KG1 (cell line): ENCODE data around the gene PYDC2.

Source experiments
- DNase-seq: peaks from one replicate; lab custom pipeline; 2025; lab: John Stamatoyannopoulos, UW

PYDC2 gene

DNA sequence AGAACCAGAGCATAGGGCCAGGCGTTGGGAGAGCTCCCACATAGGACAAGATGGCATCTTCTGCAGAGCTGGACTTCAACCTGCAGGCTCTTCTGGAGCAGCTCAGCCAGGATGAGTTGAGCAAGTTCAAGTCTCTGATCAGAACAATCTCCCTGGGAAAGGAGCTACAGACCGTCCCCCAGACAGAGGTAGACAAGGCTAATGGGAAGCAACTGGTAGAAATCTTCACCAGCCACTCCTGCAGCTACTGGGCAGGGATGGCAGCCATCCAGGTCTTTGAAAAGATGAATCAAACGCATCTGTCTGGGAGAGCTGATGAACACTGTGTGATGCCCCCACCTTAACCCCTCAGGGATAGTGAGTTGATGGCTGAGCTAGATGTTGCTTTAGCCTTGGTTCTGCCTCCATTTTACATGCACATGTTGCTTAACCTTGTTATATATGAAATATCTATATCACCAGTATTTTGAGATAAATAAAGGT lies at the start of gene PYDC2:
Gene PYDC2, plus strand, starts transcription at position 51 of the 483 bp plus-strand sequence. Its CDS starts 0 bp downstream, at position 51.
- DNase-seq: no peak

DNA sequence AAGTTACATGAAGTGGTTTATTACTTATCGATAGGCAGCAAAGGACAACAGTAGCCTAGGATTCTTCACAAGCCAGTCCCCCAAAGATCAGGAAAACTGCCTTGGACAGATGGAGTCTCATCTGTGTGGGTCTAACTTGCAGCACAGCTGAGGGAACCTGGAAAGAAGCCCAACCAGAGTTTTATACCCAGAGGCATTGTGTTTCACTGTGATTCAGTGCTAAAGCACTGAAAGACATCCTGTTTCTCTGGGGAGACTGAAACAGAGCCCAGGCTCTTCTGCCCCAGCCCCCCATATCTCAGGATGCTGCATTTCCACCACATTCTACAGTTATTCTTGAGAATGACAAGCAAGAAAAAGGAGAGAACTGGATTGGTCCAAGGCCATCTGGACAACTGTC lies 48.2 kb upstream of the PYDC2 start:
- DNase-seq: no peak

DNA sequence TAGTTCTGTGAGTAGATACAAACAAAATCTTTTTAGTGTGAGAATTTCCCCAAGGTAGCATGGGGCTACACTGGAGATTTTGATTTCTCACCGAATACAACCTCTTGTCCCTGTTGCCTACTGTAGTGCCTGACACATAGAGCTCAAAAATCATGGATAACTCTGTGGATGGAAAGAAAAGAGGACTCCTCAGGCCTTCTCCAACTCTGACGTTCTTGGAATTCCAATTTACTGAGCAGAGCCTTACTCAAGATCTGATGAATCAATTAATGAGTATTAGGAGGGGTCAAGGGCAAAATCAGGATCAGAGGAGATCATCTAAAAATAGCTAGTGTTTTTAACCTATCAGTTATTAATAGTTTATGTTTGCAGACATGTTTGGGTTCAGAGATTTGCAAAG lies 46.7 kb upstream of the PYDC2 start:
- no peak for DNase-seq

DNA sequence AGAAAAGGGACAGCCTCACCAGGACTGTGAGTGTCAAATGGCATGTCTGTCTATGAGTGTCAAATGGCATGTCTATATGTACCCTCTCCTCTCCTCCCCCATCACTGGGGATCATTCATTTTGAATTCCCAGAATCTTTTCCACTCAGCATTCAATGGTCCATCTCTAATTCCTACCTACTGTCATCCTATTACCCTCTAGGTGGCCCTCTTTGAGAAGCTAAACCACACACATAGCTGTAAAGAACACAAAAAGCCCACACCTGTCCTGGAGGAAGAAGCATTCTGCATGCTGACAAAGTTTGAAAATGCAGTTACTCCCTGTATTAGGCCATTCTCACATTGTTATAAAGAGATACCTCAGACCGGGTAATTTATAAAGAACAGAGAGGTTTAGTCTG lies 46.2 kb upstream of the PYDC2 start:
- no peak for DNase-seq

DNA sequence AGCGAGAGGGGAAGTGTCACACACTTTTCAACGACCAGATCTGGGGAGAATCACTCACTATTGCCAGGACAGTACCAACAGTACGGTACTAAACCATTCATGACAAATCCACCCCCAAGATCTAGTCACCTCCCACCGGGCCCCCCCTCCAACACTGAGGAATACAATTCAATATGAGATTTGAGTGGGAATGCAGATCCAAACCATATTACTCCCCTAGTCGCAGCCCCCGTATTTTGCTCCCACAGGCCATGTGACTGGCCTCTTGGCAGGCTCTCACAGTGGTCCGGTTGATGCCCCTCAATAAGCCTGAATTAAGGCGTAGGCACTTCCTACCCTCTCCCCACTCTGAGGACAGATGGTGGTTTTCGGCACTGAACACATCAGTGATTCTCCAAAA lies 45.4 kb upstream of the PYDC2 start:
- DNase-seq: no peak

DNA sequence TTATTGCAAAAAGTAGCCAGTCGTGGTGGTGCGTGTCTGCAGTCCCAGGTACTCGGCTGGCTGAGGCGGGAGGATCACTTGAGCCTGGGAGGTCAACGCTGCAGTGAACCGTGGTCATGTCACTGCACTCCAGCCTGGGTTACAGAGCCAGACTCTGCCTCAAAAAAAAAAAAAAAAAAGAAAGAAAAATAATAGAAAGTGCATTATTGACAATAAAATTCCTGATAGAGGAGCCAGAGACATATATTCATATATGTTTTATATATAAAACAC lies 43.6 kb upstream of the PYDC2 start:
- no peak for DNase-seq

DNA sequence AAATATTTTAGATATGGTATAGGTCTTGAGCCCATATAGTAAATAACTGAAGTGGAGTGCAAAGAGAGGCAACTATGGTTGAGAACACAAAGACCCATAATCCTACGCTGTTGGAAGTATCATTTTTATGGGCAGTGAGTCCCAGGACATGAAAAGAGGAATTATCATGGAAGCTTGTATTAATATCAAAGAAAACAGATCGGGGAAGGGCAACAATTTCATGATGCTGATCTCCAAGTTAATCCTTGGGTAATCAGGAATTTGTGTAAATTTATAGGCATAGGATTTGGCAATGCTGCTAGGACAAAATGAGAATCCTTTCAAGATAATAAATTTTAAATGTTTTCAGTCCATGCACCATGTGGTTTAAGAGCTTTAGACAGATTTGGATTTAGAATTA lies 40.2 kb upstream of the PYDC2 start:
- DNase-seq: no peak

DNA sequence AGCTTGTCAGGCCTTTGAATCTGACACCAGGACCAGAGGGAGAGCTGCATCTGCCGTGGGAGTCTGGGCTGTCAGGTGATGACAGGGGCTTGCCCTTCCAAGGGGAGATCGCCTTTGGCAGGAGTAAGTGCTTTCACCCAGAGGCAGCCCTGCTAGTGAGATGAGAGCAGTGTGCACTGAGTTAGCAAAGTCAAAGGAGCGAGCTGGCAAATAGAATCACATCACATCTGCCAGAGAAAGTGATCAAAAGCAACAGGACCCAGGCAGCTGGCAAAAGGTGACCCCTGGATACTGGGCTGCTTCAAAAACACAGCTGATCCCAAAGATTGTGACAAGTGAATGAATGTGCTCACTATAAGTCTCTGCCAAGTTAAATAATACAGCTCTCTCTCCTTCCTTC lies 36.1 kb upstream of the PYDC2 start:
- DNase-seq: no peak

DNA sequence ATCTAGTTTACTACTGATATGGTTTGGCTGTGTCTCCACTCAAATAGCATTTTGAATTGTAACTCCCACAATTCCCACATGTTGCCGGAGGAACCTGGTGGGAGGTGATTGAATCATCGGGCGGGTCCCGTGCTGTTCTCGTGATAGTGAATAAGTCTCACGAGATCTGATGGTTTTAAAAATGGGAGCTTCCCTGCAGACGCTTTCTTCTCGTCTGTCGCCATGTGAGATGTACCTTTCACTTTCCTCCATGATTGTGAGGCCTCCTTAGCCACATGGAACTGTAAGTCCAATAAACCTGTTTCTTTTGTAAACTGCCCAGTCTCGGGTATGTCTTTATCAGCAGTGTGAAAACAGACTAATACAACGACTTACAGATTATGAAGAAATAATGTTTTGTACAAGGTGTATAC lies 35.6 kb upstream of the PYDC2 start:
- DNase-seq: no peak

DNA sequence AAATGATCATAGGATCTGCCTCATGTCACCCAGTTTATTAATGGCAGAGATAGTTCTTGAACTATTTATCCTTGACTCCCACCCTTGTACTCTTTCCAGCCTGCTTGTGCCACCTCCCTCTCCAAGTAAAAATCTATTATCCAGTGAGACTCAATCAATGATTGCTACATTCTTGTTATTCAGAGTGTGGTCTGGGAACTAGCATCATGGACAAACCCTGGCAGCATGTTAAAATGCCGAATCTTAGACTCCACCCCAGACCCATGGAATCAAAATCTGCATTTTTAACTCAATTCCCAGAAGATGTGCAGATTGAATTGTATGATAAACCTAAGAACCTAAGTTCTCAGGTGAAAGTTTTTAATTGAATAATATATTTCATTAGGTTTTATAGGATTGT lies 34.7 kb upstream of the PYDC2 start:
- DNase-seq: no peak

DNA sequence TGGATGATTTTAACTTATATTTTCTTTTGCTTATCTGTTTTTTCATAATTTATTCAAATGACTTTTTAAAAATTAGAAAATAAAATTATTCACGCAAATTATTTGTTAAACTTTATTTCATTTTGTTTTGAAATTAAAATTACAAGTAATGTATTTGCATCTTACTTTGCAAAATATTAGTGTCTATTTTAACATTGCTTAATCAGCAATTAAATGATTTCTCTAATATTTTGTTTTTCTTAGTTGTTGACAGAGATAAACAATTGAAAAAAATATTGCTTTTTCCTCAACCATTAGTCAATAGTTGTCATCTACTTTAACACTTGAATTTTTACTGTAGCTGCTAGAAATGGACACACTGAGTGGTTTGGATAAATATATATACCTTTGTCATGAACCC lies 32.8 kb upstream of the PYDC2 start:
- no peak for DNase-seq

DNA sequence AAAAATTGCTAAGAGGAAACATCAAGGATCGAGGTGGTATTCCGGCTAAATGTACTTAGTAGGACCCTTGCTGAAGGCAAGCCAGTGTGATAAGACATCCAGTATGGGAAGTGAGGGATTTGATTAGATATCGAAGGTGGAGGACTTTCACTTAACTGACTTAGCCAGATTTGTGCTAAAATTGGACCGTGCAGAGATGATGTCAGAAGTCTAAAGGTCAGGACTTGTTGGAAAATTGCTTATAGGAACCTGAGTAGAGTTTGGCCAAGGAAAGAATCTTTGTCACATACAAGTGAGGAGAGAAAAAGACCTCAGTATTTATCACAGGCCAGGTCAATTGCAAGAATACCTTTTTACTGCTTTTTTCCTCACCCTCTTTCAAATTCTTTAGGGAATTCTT lies 30.9 kb upstream of the PYDC2 start:
- DNase-seq: no peak

DNA sequence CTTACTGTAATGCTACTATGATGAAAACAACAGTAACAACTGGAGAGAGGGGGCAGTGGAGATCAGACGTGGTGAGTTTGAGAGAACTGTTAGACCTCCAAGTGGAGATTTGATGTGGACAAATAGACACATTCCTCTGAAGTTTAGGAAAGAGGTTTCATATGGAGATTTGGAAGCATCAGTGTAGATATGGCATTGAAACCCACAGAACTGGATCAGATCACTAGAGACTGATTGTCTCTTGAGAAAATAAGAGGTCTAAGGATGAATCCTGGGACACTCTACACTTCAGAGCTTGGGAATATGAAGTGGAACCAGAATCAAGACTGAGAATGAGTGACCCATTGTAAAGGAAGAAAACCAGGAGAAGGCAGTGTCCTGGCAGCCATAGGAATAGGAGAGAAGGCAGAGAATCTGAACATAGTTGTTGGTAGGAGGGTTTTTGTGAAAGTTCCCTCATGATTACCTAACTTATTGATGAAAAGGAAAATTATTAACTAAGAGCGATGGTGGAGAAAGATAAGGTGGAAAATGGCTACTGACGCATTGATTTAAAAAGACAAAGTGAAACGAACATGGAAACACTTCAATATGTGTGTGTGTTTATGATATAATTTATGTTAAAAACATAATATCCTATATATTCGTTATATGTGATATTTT lies 29.7 kb upstream of the PYDC2 start:
- DNase-seq: no peak

DNA sequence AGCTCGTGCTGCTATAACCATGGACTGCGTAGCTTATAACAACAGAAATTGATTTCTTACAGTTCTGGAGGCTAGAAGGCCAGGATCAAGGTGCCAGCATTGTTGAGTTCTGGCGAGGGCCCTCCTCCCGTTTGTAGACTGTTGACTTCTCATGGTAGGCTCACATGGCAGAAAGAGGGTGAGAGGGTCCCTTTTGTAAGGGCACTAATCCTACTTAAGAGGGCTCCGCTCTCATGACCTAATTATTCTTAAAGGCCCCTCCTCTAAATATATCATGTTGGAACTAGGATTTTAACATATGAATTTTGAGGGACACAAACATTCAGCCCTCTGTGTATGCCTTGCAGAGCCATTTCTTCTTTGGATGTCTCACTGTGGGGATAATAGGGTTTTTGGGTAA lies 28.8 kb upstream of the PYDC2 start:
- DNase-seq: no peak

DNA sequence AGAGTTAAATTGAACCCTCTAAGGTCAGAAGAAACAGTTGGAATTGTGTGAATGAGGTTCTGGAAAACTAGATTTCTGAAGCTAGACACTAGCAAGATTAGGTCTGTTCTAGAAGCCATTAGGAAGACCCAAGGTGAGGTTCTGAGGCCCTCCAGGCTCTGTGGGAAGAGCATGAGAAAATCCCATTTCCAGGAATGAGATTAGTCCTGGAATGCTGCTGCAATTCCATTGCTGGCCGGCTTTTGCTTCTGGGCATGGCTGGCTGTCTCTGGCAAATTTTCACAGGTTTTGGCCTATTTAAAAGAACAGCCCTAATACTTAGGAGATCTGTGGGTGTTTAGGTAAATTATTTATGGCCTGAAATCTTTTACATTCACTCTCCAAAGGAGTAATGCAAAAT lies 26.9 kb upstream of the PYDC2 start:
- no peak for DNase-seq

DNA sequence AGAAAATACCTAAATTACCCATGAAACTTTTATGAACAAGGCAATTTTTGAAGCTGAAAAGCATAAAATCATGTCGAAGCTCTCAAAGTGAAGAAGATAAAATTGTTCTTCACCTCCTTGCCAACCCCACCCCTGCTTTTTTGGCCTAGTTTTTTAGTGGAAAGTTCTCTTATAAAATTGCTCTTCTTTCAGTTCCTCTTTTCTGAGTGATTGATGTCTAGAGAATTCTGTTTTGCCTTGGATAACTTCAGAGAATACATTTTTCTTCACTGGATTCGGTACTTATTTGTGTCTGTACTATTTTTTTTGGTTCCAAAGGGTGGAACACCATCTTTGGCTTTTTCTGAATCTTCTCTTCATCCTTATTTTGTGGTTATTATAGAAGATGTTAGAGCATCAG lies 25.0 kb upstream of the PYDC2 start:
- no peak for DNase-seq

DNA sequence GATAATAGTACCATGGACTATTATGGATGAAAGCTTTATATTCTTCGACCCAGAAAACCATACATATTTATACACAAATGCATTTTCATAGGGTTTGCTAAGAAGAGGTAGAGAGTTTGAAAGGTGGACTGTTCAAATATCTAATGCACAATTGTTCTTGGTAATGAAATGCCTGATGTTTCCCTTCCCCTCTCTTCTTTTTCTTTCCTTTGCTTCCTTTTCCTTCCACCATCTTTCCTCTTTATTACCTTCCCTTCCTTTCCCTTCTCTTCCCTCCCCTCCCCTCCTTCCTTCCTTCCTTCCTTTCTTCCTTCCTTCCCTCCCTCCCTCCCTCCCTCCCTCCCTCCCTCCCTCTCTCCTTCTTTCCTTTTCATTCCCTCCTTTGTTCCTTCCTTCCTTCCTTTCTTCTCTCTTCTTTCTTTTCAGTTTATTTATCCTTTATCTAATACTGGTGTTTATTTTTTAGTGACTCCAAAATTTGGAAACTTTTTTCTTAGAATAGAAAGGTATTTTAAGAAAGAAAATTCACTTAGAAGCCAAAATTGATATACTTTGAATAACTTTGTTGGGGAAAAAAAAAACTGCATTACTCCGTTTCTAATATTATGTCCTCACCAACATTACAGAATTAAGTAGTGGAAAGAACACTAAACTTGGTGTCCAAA lies 22.7 kb upstream of the PYDC2 start:
- DNase-seq: no peak

DNA sequence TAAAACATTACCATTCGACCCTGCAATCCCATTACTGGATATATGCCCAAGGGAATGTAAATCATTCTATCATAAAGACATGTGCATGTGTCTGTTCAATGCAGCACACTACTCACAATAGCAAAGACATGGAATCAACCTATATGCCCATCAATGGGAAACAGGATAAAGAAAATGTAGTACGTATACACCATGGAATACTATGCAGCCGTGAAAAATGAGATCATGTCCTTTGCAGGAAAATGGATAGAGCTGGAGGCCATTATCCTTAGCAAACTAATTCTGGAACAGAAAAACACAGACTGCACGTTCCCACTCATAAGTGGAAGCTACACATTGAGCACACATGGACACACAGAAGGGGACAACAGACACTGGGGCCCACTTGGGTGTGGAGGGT lies 20.4 kb upstream of the PYDC2 start:
- no peak for DNase-seq

DNA sequence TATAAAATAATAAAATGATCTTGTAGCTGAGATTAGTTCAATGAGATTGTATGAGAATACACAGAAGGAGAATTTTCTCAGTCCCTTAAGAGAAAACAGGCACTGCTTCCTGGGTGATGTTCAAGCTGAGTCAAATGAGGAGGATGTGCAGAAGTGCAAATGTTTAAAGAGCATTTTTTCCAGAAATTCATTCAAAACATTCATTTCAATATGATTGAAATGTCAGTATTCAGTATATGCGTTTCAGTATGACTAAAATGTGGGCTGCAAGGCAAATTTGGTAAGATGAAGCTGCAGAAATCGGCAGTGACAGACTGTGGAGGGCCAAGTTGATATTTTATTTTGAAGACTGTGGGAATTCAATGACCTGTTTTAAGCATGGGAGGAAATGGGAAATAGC lies 19.3 kb upstream of the PYDC2 start:
- no peak for DNase-seq

DNA sequence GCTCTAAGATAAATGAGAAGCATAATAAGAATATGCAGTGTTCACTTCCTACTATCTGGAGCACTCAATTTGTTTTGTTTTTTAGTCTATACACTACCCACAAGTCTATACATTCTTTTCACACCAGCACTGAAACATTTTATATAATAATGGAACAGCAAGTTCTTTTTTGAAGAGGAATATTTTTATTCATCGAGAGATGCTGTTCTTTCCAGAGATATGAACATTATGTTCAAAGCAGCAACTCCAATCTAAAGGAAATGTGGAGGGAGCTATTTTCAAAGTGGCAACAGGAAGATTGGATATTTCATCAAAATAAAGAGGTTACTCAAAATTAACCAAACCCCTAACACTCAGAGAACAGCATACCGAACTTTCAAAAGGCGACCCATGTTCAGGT lies 16.4 kb upstream of the PYDC2 start:
- DNase-seq: no peak

DNA sequence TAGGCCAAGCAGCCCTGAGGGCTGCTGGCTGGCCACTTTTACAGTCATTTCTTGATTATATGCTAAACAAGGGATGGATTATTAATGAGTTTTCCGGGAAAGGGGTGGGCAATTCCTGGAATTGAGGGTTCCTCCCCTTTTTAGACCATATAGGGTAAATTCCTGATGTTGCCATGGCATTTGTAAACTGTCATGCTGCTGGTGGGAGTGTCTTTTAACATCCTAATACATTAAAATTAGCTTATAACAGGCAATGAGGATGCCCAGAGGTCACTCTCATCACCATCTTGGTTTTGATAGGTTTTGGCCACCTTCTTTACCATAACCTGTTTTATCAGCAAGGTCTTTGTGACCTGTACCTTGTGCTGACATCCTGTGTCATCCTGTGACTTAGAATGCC lies 11.7 kb upstream of the PYDC2 start:
- no peak for DNase-seq

DNA sequence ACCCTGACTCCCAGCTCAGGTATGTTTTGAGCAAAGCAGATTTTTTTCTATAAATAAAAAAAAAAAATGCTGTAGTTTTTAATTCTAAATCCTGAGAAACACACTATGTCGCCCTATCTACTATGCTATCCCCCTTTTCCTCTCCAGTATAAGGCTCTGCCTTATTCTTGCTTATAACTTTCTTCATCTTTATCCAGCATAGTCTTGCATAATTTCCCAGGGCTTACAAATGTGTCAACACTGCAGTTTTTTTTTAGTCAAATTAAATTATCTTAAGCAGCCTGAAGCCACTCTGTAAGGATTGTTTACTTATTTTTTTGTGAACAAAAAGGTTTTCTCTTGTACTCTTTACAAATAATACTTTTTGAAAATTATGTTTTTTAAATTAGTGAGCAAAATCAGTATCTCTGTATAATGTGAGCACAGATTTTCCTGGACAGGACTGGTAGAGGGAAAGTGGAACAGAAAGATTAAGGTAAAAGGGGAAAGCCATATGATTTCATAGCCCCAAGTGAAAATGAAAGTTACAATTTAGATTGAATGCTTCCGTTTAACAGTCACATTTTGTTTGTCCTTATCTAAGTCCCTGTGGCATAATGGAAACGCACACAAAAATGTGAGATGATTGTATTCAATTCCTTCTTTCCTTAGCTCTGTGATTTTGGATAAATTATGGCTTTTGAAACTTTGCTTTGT lies 5.6 kb upstream of the PYDC2 start:
- DNase-seq: no peak

DNA sequence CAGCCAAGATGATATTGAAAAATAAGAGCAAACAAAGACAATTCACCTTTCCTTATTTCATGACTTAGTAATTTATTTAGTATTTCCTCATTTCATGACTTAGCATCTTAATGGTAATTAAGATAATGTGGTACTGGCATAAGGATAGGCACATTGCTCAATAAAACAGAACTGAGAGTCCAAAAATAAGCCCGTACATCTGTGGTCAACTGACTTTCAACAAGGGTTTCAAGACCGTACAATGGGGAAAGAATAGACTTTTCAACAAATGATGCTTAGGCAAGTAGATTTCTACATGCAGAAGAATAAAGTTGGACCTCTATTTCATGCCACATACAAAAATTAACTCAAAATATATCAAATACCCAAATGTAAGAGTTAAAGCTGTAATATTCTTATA lies 603 bp upstream of the PYDC2 start:
- no peak for DNase-seq

DNA sequence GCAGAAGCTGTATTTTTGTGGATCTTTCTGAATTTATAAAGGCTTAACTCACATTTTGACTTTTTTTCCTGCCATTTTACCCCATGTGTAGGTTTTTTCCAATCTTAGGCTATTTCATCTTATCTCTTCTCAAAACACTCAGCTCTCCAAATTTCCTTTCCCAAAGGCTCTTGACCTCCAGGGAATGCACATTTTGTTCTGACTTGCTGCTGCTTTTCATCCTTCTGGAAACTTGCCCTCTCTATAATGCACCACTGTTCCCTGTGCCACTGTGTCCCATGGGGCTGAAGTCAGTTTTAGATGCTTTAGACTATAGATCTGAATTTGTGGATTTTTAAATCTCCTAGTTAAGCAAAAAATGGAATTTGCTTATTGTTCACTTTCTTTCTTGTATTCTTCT lies 9.1 kb downstream of the PYDC2 start:
- no peak for DNase-seq
